Pancreas (tissue), 10 donors: ENCODE results near the gene ARHGEF37. TPM values are rescaled to one million over a fixed set of nuclear protein-coding genes. Genes with fewer than 3 reads are reported as not detected.

ENCODE experiments used
- ATAC-seq, 4 donors: fragments of 200-7000 bp; cut with Tn5 transposase; one replicate each; pipeline versions ENCODE4 v1.8.0 to v1.9.1; 2020; ENCODE audit warnings: mild to moderate bottlenecking in 4 of 4, moderate library complexity in 4 of 4
- DNase-seq, 6 donors: peaks; one replicate each; pipeline ENCODE4 v3.0.0-alpha.2; 2020
- FAIRE-seq: peaks from 2 replicates; lab custom pipeline; 2012; peaks lifted over from hg19 to GRCh38; lab: Jason Lieb, UNC
- H3K27ac ChIP-seq, 4 donors: fragments of 200-600 bp; sonication (generic); 1 replicate in 3 of 4; 2 replicates in 1 of 4; pipeline versions ENCODE4 v1.5.0 to v1.8.0; 2020
- H3K27me3 ChIP-seq, 4 donors: fragments of 200-600 bp; one replicate each; pipeline ENCODE4 v1.8.0; 2021
- H3K36me3 ChIP-seq, 3 donors: fragments of 200-600 bp; sonication (generic) in 1 of 3; one replicate each; pipeline versions ENCODE4 v1.5.0 to v1.8.0; 2020 to 2021
- H3K4me1 ChIP-seq, 3 donors: fragments of 200-600 bp; one replicate each; pipeline ENCODE4 v1.8.0; 2021
- H3K4me3 ChIP-seq, 4 donors: fragments of 200-600 bp; sonication (generic) in 2 of 4; one replicate each; pipeline versions ENCODE4 v1.5.0 to v1.8.0; 2020 to 2021
- H3K9me3 ChIP-seq, 4 donors: fragments of 200-600 bp; one replicate each; pipeline ENCODE4 v1.8.0; 2021
- WGBS, 2 donors: extraction: QIAGEN DNeasy Blood & Tissue Kit; methylation state at CpG; one replicate each; pipeline ENCODE4 v1.1.7; 2013; 5-methylcytosine and 5-hydroxymethylcytosine counted together
- intact Hi-C, 3 donors: fragments of 100-400 bp; cut with DNase I; formaldehyde crosslinking; loops; one replicate each; pipeline versions ENCODE4 v1.11.1 to v1.14.2; 2022
- polyA plus RNA-seq, 2 donors: library from polyadenylated mRNA; stranded (reverse); fragments of 200-250 nt; gene quantifications; one replicate each; pipeline ENCODE4 v1.2.3, GENCODE V29; 2013
- total RNA-seq, 6 donors: library from RNA; stranded (reverse); fragmentation: NEBNext Ultra II Directional in 4 of 6; extraction: Animal tissue kit (Norgen Biotek cat#: 25700) in 4 of 6; gene quantifications; one replicate each; pipeline versions ENCODE4 v1.2.1 to v1.2.4, GENCODE V29; 2021 to 2023
- TF ChIP-seq, protein P1 (sequence below), 4 donors: fragments of 200-600 bp; sonication (generic) in 3 of 4; IDR thresholded peaks; one replicate each; pipeline versions ENCODE4 v1.5.0 to v1.8.0; 2021; ENCODE audit warnings: antibody characterized with exemption in 4 of 4
- donor health status: healthy with polysubstance abuse.
- donor health status: DM: no; HTN: no; CAD: no; lungs with moderate emphysema.
- donor health status: DM: no; HTN: no; CAD: no.
- donor health status: control.
- donor health status: control.
- donor health status: Bipolar disorder and iron deficiency.
- donor health status: DM: yes; HTN: yes; CAD: no.
- donor health status: DM: no; HTN: no; CAD: no.
- donor health status: DM: no; HTN: no; CAD: no.
- donor health status: DM: yes; HTN: yes; CAD: no.

ARHGEF37 gene
- total and polyA plus RNA-seq, 8 donors: 5.7 to 13.6 (median 9.2) TPM

DNA sequence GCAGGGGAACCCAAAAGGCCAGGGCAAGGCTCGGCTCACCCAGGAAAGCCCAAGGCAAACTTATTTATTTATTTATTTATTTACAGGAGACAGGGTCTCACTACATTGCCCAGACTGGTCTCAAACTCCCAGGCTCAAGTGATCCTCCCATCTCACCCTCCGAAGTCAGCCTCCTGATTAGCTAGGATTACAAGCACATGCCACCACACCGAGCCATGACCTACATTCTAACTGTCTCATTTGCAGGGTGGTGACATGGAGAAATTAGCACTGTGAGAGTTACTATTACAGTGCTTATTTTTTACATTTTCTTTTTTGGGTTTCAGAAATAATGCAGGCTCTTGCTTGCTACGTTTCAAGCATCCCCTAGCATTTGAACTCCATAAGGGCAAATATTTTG lies 18.1 kb downstream of the ARHGEF37 start:
- TF ChIP-seq, protein P1, sequence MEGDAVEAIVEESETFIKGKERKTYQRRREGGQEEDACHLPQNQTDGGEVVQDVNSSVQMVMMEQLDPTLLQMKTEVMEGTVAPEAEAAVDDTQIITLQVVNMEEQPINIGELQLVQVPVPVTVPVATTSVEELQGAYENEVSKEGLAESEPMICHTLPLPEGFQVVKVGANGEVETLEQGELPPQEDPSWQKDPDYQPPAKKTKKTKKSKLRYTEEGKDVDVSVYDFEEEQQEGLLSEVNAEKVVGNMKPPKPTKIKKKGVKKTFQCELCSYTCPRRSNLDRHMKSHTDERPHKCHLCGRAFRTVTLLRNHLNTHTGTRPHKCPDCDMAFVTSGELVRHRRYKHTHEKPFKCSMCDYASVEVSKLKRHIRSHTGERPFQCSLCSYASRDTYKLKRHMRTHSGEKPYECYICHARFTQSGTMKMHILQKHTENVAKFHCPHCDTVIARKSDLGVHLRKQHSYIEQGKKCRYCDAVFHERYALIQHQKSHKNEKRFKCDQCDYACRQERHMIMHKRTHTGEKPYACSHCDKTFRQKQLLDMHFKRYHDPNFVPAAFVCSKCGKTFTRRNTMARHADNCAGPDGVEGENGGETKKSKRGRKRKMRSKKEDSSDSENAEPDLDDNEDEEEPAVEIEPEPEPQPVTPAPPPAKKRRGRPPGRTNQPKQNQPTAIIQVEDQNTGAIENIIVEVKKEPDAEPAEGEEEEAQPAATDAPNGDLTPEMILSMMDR (IDR thresholded peaks at IDR 0.05): no peak
- no peaks in the 10 kb centered on the region for H3K9me3 ChIP-seq
- no peak for DNase-seq
- FAIRE-seq: no peak
- WGBS, 2 donors: 93% methylated on average over 4 of the region's 4 CpGs
- H3K36me3 ChIP-seq: peaks cover 0 to 10% (median 0%) of the 10 kb centered on the region in 3 donors
- H3K27me3 ChIP-seq: no peaks in the 10 kb centered on the region
- no peak for ATAC-seq
- no peak overlapping the region for H3K27ac ChIP-seq
- no peak overlapping the region for H3K4me3 ChIP-seq
- intact Hi-C loops: no loop called here
- H3K4me1 ChIP-seq: no peaks in the 10 kb centered on the region

DNA sequence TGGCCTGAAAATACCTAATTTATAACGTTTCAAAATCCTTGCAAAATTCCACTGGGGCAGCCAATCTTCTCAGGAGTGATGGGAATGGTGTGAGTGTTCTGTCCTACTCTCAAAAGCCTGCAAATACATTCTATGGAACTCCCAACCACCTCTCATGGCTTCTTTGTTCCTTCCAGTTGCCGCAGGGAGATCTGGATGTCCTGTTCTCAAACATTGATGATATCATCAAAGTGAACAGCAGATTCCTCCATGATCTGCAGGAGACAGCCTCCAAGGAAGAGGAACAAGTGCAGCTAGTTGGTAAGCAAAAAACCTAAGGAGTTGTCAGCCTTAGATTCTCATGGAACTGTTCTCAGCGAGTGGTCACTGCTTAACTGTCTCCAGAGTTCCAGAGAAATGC lies 19.6 kb downstream of the ARHGEF37 start:
- FAIRE-seq (no peak), ATAC-seq (no peak), DNase-seq (no peak)
- intact Hi-C loops: no loop called here
- no peaks in the 10 kb centered on the region for H3K27me3 ChIP-seq
- no peak overlapping the region for H3K27ac ChIP-seq
- H3K9me3 ChIP-seq: no peaks in the 10 kb centered on the region
- H3K4me1 ChIP-seq: no peaks in the 10 kb centered on the region
- WGBS, 2 donors: 77 to 86% methylated on average over 3 of the region's 3 CpGs
- H3K4me3 ChIP-seq: no peak overlapping the region
- peaks cover 0 to 13% (median 0%) of the 10 kb centered on the region in 3 donors for H3K36me3 ChIP-seq
- TF ChIP-seq, protein P1 (IDR thresholded peaks at IDR 0.05): no peak

DNA sequence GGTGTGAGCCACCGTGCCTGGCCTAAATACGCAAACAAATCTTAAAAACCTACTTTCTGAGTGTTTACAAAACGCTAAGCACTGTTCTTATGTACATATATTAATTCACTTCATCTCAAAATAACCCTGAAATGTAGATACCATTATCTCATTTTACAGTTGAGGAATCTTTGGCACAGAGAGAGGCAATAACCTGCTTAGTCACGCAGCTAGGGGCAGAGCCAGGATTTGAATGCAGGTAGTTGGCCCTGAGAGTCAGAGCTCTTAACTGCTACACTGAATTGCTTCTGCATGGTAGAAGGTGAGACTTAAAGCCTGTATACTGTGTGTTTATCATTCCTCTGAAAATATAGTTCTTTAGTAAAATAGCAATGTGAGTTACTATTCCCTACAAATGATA lies 21.9 kb downstream of the ARHGEF37 start:
- no peak overlapping the region for H3K27ac ChIP-seq
- H3K9me3 ChIP-seq: no peaks in the 10 kb centered on the region
- no peak overlapping the region for H3K4me3 ChIP-seq
- FAIRE-seq (no peak), DNase-seq (no peak), ATAC-seq (peak in 3 of 4 donors; percentile 27 to 68 (median 62))
- no peaks in the 10 kb centered on the region for H3K27me3 ChIP-seq
- TF ChIP-seq, protein P1 (IDR thresholded peaks at IDR 0.05): no peak
- intact Hi-C loops: no loop called here
- WGBS, 2 donors: 43 to 49% methylated on average over 4 of the region's 4 CpGs
- peaks cover 0 to 17% (median 0%) of the 10 kb centered on the region in 3 donors for H3K36me3 ChIP-seq
- no peaks in the 10 kb centered on the region for H3K4me1 ChIP-seq

DNA sequence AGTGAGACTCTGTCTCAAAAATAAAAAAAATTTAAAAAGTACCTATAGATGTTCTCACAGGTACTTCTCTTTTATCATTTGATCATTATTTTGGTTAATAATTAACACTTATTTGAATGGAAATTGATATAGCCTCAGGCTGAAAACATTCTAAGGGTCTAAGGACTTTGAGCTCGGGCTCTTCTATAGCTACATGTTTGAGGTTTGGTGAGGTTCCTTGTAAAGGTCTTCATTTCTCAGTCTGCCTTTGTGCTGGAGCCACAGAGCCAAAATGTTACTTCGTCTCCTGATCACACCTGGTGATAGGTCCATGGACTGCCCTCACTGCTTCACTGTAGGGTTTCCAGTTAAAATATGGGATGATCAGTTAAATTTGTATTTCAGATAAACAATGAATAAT lies 22.6 kb downstream of the ARHGEF37 start:
- Histone ChIP-seq H3K4me1 (no peaks in the 10 kb centered on the region), H3K27ac (no peak overlapping the region), H3K27me3 (no peaks in the 10 kb centered on the region), H3K36me3 (peaks cover 0 to 17% (median 0%) of the 10 kb centered on the region in 3 donors), H3K9me3 (no peaks in the 10 kb centered on the region), H3K4me3 (no peak overlapping the region)
- WGBS, 2 donors: 71 to 74% methylated on average over 2 of the region's 2 CpGs
- FAIRE-seq: no peak
- no peak for DNase-seq
- intact Hi-C loops: no loop called here
- peak in 1 of 4 donors; percentile 26 for ATAC-seq
- TF ChIP-seq, protein P1 (IDR thresholded peaks at IDR 0.05): no peak

DNA sequence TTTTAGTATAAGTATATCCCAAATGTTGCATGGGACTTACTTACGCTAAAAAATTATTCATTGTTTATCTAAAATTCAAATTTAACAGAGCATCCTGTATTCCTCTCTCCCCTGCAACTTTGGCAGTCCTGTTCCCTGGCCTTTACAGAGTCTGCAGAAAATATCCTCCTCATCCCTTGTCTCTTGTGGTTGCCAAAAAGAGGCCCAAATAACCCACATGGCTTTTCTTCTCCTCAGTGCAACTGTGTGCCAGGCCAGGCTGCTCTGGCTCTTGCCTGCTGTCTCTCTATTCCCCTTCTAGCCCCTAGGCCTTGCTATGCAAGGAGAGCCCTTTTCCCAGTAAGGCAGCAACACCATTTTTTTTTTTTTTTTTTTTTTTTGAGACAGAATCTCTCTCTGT lies 23.0 kb downstream of the ARHGEF37 start:
- TF ChIP-seq, protein P1 (IDR thresholded peaks at IDR 0.05): no peak
- intact Hi-C loops: no loop called here
- ATAC-seq: no peak
- peaks cover 0 to 20% (median under 1%) of the 10 kb centered on the region in 3 donors for H3K36me3 ChIP-seq
- H3K4me3 ChIP-seq: no peak overlapping the region
- H3K27me3 ChIP-seq: no peaks in the 10 kb centered on the region
- H3K9me3 ChIP-seq: no peaks in the 10 kb centered on the region
- H3K4me1 ChIP-seq: no peaks in the 10 kb centered on the region
- no peak overlapping the region for H3K27ac ChIP-seq
- FAIRE-seq: no peak
- DNase-seq: no peak
- 96 to 100% methylated on average over 1 of the region's 1 CpG for WGBS, 2 donors
